ENCODE data around the gene LRRN1.

DNA sequence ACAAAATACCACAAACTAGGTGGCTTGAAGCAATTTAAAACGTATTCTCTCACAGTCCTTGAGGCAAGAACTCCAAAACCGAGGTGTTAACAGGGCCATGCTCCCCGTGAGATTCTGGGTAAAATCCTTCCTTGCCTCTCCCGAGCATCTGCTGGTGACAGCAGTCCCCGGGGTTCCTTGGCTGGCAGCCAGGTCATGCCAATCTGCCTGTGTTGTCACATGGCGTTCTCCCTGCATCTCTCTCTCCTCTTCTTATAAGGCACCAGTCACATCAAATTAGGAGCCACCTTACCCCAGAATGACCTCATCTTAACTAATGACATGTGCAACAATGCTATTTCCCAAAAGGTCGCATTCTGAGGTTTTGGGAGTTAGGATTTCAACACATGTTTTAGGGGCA lies 26.3 kb upstream of the LRRN1 start:
- TF ChIP-seq, protein P1, sequence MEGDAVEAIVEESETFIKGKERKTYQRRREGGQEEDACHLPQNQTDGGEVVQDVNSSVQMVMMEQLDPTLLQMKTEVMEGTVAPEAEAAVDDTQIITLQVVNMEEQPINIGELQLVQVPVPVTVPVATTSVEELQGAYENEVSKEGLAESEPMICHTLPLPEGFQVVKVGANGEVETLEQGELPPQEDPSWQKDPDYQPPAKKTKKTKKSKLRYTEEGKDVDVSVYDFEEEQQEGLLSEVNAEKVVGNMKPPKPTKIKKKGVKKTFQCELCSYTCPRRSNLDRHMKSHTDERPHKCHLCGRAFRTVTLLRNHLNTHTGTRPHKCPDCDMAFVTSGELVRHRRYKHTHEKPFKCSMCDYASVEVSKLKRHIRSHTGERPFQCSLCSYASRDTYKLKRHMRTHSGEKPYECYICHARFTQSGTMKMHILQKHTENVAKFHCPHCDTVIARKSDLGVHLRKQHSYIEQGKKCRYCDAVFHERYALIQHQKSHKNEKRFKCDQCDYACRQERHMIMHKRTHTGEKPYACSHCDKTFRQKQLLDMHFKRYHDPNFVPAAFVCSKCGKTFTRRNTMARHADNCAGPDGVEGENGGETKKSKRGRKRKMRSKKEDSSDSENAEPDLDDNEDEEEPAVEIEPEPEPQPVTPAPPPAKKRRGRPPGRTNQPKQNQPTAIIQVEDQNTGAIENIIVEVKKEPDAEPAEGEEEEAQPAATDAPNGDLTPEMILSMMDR (IDR thresholded peaks at IDR 0.05 in 8 of 11, conservative IDR thresholded peaks at IDR 0.05 in 3 of 11) = no peak
- TF ChIP-seq POLR2A (IDR thresholded peaks at IDR 0.05) = no peak

All from spleen (tissue), 7 donors.